CD14-positive monocyte (primary cell): ENCODE data around the gene ADAMTS3. TPM values are rescaled to one million over a fixed set of nuclear protein-coding genes. Genes with fewer than 3 reads are reported as not detected.

ENCODE experiments used
- DNase-seq, 3 donors: peaks; one replicate each; pipeline ENCODE4 v3.0.0-alpha.2; 2011 to 2022
- H2AFZ ChIP-seq: 2 replicates; pipeline ENCODE4 v1.6.0; 2012; ENCODE audit warnings: mild to moderate bottlenecking, low read depth, low read length, inconsistent platforms; ENCODE audit not compliant: insufficient read depth, poor library complexity, severe bottlenecking
- H3K27ac ChIP-seq, 2 donors: 1 replicate in 1 of 2; 2 replicates in 1 of 2; pipeline ENCODE4 v1.5.1; 2012 to 2013; ENCODE audit warnings: low read length in 2 of 2, control low read depth in 1 of 2, inconsistent platforms in 1 of 2, low read depth in 1 of 2, mild to moderate bottlenecking in 1 of 2
- H3K27me3 ChIP-seq, 2 donors: one replicate each; pipeline versions ENCODE4 v1.6.0 to v1.6.1; 2011 to 2013; ENCODE audit warnings: low read length in 2 of 2; ENCODE audit not compliant: control insufficient read depth in 2 of 2, insufficient read depth in 2 of 2
- H3K36me3 ChIP-seq, 2 donors: replicated peaks in 1 of 2; 1 replicate in 1 of 2; 2 replicates in 1 of 2; pipeline versions ENCODE4 v1.5.1 to v1.6.1; 2012 to 2013; ENCODE audit warnings: low read length in 2 of 2, control low read depth in 1 of 2, inconsistent platforms in 1 of 2, mild to moderate bottlenecking in 1 of 2; ENCODE audit not compliant: insufficient read depth in 2 of 2, control insufficient read depth in 1 of 2
- H3K4me1 ChIP-seq, 2 donors: 1 replicate in 1 of 2; 2 replicates in 1 of 2; pipeline versions ENCODE4 v1.5.1 to v1.6.1; 2012 to 2013; ENCODE audit warnings: low read length in 2 of 2, control low read depth in 1 of 2, inconsistent platforms in 1 of 2, mild to moderate bottlenecking in 1 of 2, moderate library complexity in 1 of 2; ENCODE audit not compliant: insufficient read depth in 2 of 2, control insufficient read depth in 1 of 2
- H3K4me2 ChIP-seq: replicated peaks from 2 replicates; pipeline ENCODE3; 2012; ENCODE audit warnings: low read length, moderate library complexity, mild to moderate bottlenecking; ENCODE audit not compliant: poor library complexity, severe bottlenecking; ENCODE audit errors: extremely low read depth
- H3K4me3 ChIP-seq, 3 experiments: fragments of 200-600 bp in 1 of 3; sonication (generic) in 1 of 3; replicated peaks in 1 of 3; 1 replicate in 2 of 3; 2 replicates in 1 of 3; pipeline ENCODE4 v1.5.1; 2011 to 2013; ENCODE audit warnings: low read length in 3 of 3, mild to moderate bottlenecking in 3 of 3, control low read depth in 2 of 3, low read depth in 2 of 3, inconsistent platforms in 1 of 3, moderate library complexity in 1 of 3
- H3K79me2 ChIP-seq: 2 replicates; pipeline ENCODE4 v1.6.0; 2012; ENCODE audit warnings: mild to moderate bottlenecking, control low read depth, inconsistent platforms, low read length, moderate library complexity; ENCODE audit not compliant: insufficient read depth
- H3K9ac ChIP-seq: 2 replicates; pipeline ENCODE4 v1.6.0; 2017; ENCODE audit warnings: low read length, mild to moderate bottlenecking; ENCODE audit not compliant: insufficient read depth, poor library complexity, severe bottlenecking
- H3K9me3 ChIP-seq, 2 donors: replicated peaks in 1 of 2; 1 replicate in 1 of 2; 2 replicates in 1 of 2; pipeline versions ENCODE4 v1.5.1 to v1.6.1; 2012 to 2013; ENCODE audit warnings: low read length in 2 of 2, control low read depth in 1 of 2; ENCODE audit not compliant: control insufficient read depth in 1 of 2, insufficient read depth in 1 of 2
- H4K20me1 ChIP-seq: 2 replicates; pipeline ENCODE4 v1.6.0; 2012; ENCODE audit warnings: mild to moderate bottlenecking, low read length, control low read depth, moderate library complexity; ENCODE audit not compliant: insufficient read depth
- H3K27ac Mint-ChIP-seq, 7 donors: one replicate each; pipeline ENCODE4 v1.8.0; 2020; ENCODE audit warnings: mild to moderate bottlenecking in 7 of 7, mixed read lengths in 7 of 7, moderate library complexity in 6 of 7, inconsistent platforms in 2 of 7
- H3K27me3 Mint-ChIP-seq, 3 donors: one replicate each; pipeline ENCODE4 v1.8.0; 2021 to 2022; ENCODE audit warnings: low read depth in 3 of 3, mild to moderate bottlenecking in 3 of 3, mixed read lengths in 3 of 3, moderate library complexity in 3 of 3, inconsistent platforms in 1 of 3
- H3K36me3 Mint-ChIP-seq, 2 donors: one replicate each; pipeline ENCODE4 v1.8.0; 2020; ENCODE audit warnings: mixed read lengths in 2 of 2, inconsistent platforms in 1 of 2, mild to moderate bottlenecking in 1 of 2
- H3K4me1 Mint-ChIP-seq: one replicate; pipeline ENCODE4 v1.8.0; 2020; ENCODE audit warnings: mild to moderate bottlenecking, mixed read lengths
- H3K4me3 Mint-ChIP-seq, 2 donors: one replicate each; pipeline ENCODE4 v1.8.0; 2020; ENCODE audit warnings: mild to moderate bottlenecking in 2 of 2, mixed read lengths in 2 of 2, moderate library complexity in 1 of 2
- H3K9me3 Mint-ChIP-seq, 7 donors: one replicate each; pipeline ENCODE4 v1.8.0; 2020 to 2022; ENCODE audit warnings: mixed read lengths in 7 of 7, mild to moderate bottlenecking in 6 of 7, moderate library complexity in 6 of 7, inconsistent platforms in 2 of 7
- WGBS: methylation state at CpG from one replicate; pipeline ENCODE4 v1.1.5; 2013; ENCODE audit warnings: missing lambda C conversion rate; ENCODE audit not compliant: insufficient coverage; 5-methylcytosine and 5-hydroxymethylcytosine counted together
- intact Hi-C, 2 donors: fragments of 100-400 bp; cut with micrococcal nuclease; formaldehyde crosslinking; loops; one replicate each; pipeline versions ENCODE4 v1.15.0 to v1.15.1; 2023
- polyA plus RNA-seq, 3 donors: library from polyadenylated mRNA; depleted of rRNA in 1 of 3; unstranded in 2 of 3; stranded (reverse) in 1 of 3; fragments of 300-500 nt in 2 of 3; fragments of >200 nt in 1 of 3; fragmentation: Illumina TruSeq in 2 of 3; gene quantifications; 1 replicate in 2 of 3; 2 replicates in 1 of 3; pipeline ENCODE4 v1.2.3, GENCODE V29; 2012 to 2021
- TF ChIP-seq, protein P1 (sequence below): fragments of 200-600 bp; IDR thresholded peaks from one replicate; pipeline ENCODE4 v1.8.0; 2022; ENCODE audit warnings: antibody characterized with exemption, mild to moderate bottlenecking

Gene ADAMTS3
- polyA plus RNA-seq, 3 donors, result not detected

DNA sequence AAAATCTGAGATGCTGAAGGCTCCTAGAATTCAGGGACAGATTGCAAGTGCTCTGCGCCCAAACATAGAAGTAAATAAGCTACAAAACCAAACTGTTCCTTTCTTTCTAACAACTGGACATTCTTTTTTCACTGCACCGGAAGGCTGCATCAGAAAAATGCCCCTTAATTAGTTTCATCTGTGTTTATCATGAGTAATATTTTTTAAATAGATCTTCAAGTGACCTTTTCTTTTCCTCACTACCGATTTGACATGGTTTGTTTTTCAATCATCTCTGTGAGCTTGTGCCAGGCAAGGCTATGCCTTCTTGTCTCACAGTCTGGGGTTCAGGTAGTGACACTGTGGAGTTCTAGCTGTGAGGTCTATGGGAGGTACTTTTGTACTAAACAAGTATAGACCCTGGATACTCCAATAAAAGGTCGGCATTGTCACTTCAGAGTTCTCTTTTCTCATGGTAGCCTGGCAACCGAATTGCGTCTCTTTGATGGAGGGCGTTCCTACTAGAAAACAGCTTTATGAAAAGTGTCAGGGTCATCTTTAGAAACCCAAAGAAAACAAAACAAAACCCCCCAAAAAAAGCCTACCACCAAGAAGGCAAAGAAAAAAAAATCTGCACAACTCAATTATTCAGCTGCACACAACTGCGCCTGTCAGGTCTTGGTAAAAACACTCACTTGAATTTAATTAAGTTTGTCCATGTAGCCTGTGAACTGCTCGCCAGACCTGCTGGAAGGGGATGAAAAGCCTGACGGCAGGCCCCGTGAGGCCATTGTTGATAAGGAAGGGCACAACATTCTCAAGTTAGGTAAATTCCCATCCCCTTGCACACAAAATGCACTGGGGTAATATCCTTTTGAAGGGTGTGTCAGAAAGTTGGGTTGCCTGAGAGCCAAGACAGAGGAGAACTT lies 22.8 kb upstream of the ADAMTS3 start:
- peaks cover 5 to 15% (median 13%) of the 10 kb centered on the region in 7 donors for H3K9me3 Mint-ChIP-seq
- DNase-seq, result no peak
- Histone ChIP-seq H3K4me2 (no peak overlapping the region), H3K9me3 (peaks cover 0 to 7% of the 10 kb centered on the region in 2 donors), H3K9ac (no peak overlapping the region), H3K36me3 (no peaks in the 10 kb centered on the region), H3K4me1 (no peaks in the 10 kb centered on the region), H3K27ac (no peak overlapping the region), H4K20me1 (no peaks in the 10 kb centered on the region), H3K4me3 (no peak overlapping the region), H2AFZ (no peak overlapping the region), H3K79me2 (no peaks in the 10 kb centered on the region), H3K27me3 (no peaks in the 10 kb centered on the region)
- no peaks in the 10 kb centered on the region for H3K4me1 Mint-ChIP-seq
- H3K4me3 Mint-ChIP-seq, result no peak overlapping the region
- WGBS, result 40% methylated on average over 2 of the region's 11 CpGs
- peaks cover 0 to 1% (median 0%) of the 10 kb centered on the region in 3 donors for H3K27me3 Mint-ChIP-seq
- TF ChIP-seq, protein P1, sequence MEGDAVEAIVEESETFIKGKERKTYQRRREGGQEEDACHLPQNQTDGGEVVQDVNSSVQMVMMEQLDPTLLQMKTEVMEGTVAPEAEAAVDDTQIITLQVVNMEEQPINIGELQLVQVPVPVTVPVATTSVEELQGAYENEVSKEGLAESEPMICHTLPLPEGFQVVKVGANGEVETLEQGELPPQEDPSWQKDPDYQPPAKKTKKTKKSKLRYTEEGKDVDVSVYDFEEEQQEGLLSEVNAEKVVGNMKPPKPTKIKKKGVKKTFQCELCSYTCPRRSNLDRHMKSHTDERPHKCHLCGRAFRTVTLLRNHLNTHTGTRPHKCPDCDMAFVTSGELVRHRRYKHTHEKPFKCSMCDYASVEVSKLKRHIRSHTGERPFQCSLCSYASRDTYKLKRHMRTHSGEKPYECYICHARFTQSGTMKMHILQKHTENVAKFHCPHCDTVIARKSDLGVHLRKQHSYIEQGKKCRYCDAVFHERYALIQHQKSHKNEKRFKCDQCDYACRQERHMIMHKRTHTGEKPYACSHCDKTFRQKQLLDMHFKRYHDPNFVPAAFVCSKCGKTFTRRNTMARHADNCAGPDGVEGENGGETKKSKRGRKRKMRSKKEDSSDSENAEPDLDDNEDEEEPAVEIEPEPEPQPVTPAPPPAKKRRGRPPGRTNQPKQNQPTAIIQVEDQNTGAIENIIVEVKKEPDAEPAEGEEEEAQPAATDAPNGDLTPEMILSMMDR, result no peak
- intact Hi-C loops, result no loop called here
- H3K27ac Mint-ChIP-seq, result no peak overlapping the region
- H3K36me3 Mint-ChIP-seq, result no peaks in the 10 kb centered on the region

DNA sequence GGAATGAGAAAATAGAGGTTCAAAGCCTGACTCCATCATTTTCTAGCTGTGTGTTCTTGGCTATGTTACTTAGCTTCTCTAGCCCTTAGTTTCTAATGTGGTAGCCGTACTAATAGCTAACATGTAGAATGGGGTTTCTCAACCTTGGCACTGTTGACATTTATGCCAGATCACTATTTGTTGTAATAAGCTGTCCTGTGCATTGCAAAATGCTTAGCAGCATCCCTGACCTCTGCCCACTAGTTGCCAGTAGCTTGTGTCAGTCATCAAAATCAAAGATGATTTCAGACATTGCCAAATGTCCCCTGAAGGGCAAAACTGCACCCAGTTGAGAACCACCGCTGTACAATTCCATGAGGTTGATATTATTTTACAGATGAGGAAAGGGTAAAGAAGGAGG lies 18.3 kb upstream of the ADAMTS3 start:
- Histone ChIP-seq H3K4me1 (no peaks in the 10 kb centered on the region), H3K4me2 (no peak overlapping the region), H3K9ac (no peak overlapping the region), H3K27me3 (no peaks in the 10 kb centered on the region), H4K20me1 (no peaks in the 10 kb centered on the region), H3K27ac (no peak overlapping the region), H3K4me3 (no peak overlapping the region), H3K36me3 (no peaks in the 10 kb centered on the region), H2AFZ (no peak overlapping the region), H3K79me2 (no peaks in the 10 kb centered on the region), H3K9me3 (no peaks in the 10 kb centered on the region)
- WGBS, result 100% methylated on average over 1 of the region's 2 CpGs
- peaks cover 0 to 3% (median 0%) of the 10 kb centered on the region in 7 donors for H3K9me3 Mint-ChIP-seq
- intact Hi-C loops, result no loop called here
- H3K4me1 Mint-ChIP-seq, result no peaks in the 10 kb centered on the region
- TF ChIP-seq, protein P1, result no peak
- H3K27ac Mint-ChIP-seq, result no peak overlapping the region
- no peaks in the 10 kb centered on the region for H3K36me3 Mint-ChIP-seq
- no peak overlapping the region for H3K4me3 Mint-ChIP-seq
- H3K27me3 Mint-ChIP-seq, result peaks cover 0 to 2% (median 0%) of the 10 kb centered on the region in 3 donors
- no peak for DNase-seq
